NCI-H345 treated with DMSO at 0.1 percent for 48 hours (cell line): ENCODE results near the gene SDK2.
"Not testable (repeated sequence)": the region's sequence is repeated elsewhere in the genome, so short reads cannot be mapped to it uniquely, and the experiment has no call there.

ENCODE experiments used
- DNase-seq: peaks from one replicate; lab custom pipeline; 2025; ENCODE audit not compliant: unreplicated experiment; lab: John Stamatoyannopoulos, UW

SDK2 gene

GRCh38 chr17:73466704-73467433 is 177.4 kb downstream of the SDK2 start:
- DNase-seq: no peak

DNA sequence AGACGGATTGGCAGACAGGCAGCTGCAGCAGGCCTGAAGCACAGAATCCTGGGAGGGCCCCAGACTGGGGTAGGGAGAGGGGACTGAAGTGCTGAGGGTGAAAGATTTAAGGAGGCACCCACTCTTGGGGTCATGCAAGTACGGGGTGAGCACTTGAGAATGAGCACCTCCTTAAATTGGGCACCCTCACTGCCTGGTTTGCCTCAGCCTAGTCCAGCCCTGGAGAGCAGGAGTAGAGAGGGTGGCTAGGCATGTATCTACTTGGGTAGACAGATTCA is 178.4 kb downstream of the SDK2 start:
- no peak for DNase-seq

GRCh38 chr17:73465130-73465952 is 178.9 kb downstream of the SDK2 start:
- no peak for DNase-seq

DNA sequence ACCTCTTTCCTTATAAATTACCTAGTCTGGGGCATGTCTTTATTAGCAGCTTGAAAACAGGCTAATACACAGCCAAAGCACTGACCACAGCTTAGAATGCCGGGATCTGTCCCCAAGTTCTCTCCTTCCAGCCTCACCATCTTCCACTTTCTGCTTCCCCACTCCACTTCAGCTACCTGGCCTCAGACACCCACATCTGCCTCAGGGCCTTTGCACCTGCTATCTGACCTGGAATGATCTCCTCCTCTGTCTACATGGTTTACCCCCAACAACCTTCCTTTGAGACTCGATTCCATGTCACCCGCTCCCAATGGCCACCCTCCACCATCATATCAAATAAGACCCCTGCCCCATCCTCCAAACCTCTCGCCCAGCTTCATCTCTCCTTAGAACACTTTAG is 179.8 kb downstream of the SDK2 start:
- DNase-seq: no peak

DNA sequence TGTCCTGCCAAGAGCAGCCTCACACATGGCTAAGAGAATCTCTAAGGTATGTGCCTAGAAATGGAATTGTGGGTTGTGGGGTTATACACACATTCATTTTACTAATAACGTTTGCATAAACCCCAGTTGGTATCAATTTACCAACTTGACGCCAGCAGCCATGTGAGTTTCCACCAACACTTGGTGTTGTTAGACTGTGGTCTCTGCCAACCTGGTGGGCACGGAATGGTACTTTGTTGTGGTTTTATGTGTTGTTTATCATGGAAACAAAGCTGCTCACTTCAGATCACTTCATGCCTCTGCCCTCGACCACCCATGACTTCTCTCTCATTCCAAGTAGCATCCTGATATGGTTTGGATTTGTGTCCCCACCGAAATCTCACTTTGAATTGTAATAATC is 180.4 kb downstream of the SDK2 start:
- no peak for DNase-seq

DNA sequence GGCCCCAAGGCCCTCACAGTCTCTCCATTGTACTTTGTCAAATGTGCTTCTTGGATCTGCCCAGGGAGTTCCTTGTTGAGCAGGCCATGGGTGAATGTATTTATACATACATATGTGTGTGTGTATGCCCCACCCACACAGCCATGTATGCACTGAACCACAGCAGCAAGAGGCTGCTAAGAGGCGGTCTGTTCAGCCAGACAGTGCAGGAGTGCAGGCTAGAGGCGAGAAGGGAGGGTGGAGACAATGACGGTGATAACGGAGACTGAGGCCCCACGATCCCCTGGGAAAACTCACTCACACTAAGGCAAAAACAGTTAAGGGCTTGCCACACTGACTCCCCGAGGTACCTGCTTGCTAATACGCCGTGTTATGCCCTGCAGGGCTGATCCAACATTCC is 181.4 kb downstream of the SDK2 start:
- DNase-seq: peak; percentile 66

DNA sequence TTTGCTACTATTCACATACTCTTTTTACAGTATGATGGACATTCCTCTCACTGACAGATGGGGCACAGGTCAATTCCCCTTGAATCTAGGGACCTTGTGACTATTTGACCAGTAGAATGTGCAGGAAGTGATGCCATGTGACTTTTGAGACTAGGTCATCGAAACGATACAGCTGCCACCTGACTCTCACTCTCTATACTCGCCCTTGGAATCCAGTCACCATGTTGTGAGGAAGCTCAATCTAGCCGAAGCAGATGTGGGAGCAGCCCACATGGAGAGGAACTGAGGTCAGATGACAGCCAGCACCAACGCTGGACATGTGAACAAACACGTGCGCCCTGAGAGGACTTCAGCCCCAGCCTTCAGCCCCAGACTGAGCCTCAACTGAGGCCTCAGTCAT is 184.3 kb downstream of the SDK2 start:
- DNase-seq: no peak

DNA sequence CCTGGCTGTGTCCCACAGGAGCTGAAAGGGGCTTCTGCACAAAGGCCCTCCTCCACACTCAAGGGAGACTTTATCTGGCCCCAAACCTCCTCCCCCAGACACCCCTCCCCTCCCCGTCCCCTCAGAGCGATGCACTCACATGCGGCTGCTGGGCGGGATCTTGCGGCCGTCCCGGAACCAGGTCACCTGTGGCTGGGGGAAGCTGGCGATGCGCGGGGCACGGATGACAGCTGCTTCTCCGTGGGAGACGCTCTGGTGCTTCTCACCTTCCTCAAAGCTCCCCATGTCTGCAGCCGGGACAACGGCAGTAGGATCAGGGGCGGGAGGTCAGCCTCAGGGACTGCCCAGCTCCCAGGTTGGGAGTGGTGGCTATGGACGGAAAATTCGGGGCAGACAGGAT is 188.5 kb downstream of the SDK2 start:
- no peak for DNase-seq

DNA sequence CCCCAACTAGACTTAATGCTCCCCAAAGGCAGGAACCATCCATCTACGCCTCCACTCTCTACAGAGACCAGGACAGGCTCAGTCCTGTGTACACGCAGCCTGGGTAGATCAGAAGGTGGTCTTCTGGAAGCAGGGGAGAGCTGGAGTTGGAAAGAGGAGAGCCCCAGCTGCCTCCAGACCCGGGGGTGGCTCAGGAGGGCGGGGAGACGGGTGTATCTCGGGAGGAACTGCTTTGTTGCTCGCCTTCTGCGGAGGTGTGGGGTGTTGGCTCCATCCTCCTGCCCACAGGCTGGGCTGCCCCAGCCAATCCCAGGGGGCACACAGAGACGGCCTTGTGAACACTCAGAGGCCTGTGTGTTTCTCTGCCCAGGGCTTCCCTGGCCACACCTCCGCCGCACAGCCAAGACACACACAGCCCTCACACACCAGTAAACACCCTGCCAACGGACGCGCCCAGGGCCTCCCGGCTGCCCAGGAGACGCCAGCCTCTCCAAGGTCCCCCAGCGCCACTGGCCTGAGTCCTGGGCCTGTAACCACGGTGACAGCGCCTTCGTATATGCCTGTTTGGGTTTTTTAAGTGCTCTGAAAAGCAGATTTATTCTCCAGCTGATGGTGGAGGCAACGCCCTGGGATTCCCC is 189.1 kb downstream of the SDK2 start:
- no peak for DNase-seq

GRCh38 chr17:73453494-73453893 is 190.8 kb downstream of the SDK2 start:
- not testable (repeated sequence) for DNase-seq

DNA sequence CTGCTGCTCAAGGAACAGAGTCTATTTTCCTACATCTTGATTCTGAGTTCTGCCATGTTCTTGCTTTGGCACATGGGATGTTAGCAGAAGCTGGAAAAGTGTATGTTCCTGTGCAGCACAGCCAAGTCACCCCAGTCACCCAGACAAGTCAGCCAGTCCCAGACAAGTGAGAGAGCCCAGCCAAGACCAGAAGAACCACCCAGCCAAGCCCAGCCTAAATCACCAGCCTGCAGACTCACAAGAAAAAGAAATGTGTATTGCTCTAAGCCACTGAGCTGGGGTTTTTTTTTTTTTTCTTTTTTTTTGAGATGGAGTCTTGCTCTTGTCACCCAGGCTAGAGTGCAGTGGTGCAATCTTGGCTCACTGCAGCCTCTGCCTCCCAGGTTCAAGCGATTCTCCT is 191.2 kb downstream of the SDK2 start:
- no peak for DNase-seq

- DNase-seq: no peak
Observed at GRCh38 chr17:73452009-73452408, 192.2 kb downstream of the SDK2 start.

DNA sequence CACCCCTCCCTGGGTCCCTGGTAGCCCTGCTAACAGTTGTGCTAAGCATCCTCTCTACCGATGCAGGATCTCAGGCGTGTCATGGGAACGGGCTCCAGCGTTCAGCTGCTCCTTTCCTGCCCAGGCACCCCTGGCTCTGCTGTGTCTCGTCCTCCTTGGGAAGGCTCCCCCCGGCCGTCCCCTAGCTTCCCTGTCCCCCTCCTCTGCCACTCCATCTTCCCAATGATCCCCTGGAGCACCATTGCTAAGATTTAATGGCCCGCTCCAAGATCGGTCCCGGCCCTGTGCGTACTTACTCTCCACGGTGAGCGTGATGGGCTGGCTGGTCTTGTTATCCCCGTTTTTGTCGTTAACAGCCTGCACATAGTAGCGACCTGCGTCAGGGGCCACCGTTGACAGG is 196.9 kb downstream of the SDK2 start:
- no peak for DNase-seq

GRCh38 chr17:73446617-73447016 is 197.6 kb downstream of the SDK2 start:
- no peak for DNase-seq

DNA sequence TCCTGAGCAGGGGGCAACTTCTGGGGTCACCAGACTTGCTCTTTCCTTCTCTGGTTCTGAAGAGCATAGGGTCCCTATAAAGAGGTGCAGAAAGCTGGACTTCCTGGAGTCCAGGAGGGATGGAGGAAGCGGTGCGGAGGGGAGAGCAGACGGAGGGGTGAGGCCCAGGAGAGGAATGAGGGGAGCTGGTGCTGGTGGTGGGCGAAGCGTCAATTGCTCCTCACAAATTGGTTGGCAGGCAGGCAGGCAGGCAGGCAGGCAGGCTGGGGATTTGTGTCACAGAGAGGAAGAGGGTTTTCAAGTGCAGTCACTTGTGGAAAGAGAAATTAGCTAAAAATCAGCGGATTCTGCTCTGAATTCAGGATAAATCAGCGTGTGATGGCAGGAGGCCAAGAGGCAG is 198.8 kb downstream of the SDK2 start:
- DNase-seq: no peak

DNA sequence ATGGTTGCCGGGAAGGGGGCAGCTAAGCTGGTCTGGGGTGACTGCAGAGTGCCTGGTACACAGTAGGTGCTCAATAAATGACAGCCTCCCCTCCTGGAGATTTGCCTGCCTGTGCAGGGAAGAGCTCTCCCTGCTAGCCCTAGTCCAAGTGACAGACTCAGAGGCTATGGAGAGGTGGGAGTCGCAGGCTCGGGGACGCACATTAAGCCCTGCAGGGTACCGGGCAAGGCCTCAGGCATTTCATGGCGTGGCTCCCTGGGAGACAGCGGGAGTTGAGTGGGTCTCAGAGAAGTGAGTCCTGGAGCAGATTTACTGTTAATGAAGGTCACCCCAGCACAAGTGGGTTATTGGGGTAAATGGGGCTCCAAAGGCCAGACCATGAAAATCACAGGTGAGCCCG is 200.2 kb downstream of the SDK2 start:
- no peak for DNase-seq

DNA sequence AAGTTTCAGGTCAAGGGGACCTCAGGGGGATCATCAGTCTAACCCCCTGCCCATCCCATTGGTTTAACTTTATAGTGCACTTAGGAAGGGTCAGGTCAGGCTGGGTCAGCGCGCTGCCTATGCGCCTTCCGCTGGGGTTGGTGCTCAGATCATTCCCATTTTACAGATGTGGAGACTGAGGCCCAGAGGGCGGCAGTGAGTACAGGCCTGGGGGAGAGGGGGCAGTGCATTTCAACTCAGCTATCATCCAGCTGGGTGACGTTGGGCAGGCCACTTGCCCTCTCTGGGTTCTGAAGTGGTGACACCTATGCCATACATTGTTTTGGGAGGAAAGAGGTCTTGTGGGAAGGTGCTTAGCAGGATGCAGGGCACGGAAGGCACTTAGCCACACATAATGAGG is 204.6 kb downstream of the SDK2 start:
- DNase-seq: no peak

DNA sequence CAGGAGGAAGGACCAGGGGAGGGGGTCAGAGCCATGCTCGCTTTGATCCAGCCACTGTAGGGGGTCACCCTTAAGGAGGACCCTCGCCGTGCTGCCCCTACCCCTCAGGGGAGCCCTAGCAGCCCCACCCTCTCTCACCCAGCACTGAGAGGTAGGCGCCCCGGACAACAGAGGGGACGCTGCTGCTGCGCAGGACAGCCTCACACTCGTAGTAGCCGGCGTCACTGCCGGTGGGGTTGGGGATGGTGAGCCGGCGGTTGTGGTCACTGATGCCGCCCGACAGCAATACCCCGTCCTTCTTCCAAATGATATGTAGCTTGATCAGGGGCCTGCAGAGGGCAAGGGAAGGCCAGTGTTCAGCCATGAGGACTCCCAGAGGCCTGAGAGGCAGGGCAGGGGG is 206.4 kb downstream of the SDK2 start:
- DNase-seq: no peak

DNA sequence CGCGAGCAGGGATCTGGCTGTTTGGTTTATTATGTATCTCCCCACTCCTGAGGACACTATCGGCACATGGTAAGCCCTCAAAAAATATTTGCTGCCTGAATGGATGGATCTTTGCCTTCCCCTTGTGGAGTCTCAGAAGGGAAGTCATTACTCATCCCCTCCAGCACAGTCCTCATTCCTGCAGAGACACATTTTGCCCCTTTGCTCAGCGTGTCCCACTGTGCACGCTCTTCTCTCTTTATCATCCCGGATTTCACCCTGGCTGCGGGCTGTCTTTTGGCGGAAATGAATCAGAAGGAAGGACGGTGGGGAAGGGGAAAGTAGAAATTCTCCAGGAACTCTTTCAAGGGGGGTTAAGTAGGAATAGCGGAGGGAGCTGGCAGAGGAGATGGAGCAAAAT is 207.3 kb downstream of the SDK2 start:
- DNase-seq: no peak

- DNase-seq: no peak
Observed at GRCh38 chr17:73435412-73435811, 208.8 kb downstream of the SDK2 start.

DNA sequence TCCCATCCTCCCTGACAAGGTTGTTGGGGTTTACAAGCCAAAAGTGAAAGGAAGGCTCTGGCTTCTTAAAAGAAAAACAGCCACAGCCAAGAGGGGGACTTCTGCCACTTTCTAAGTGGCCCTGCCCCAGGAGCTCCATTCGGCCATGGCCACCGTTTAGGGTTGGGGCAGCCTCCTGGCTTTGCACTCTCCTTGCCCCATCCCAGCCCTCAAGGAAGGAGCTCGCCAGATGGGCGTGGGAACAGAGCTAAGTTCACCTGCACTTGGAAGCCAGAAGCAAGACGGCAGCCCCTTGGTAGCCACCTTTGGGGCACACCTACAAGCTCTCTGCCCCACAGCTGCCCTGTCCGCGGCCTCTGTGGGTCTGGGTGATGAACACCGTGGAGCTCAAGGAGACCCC is 210.1 kb downstream of the SDK2 start:
- no peak for DNase-seq

GRCh38 chr17:73433501-73433900 is 210.7 kb downstream of the SDK2 start:
- no peak for DNase-seq
